IMR-90 (cell line): ENCODE measurements around the gene MYO9B. TPM values are rescaled to one million over a fixed set of nuclear protein-coding genes. Genes with fewer than 3 reads are reported as not detected.

Source experiments
- ATAC-seq: fragments of 200-7000 bp; cut with Tn5 transposase; 2 replicates; pipeline ENCODE4 v1.9.1; 2020; ENCODE audit warnings: low read depth, mild to moderate bottlenecking, moderate library complexity
- BruUV-seq: library from RNA; stranded (reverse); fragments of 400-500 nt; replicated peaks from 2 replicates; lab custom pipeline; 2021; lab: Mats Ljungman, UMichigan
- CTCF ChIA-PET: fragments of 300-600 bp; formaldehyde crosslinking; extraction: SDS; loops from one replicate; lab custom pipeline; 2021; ENCODE audit warnings: antibody characterized with exemption; lab: Yijun Ruan, JAX
- POLR2A ChIA-PET: fragments of 300-600 bp; sonication (Branson Sonifier 250); formaldehyde crosslinking; loops from one replicate; lab custom pipeline; 2022; ENCODE audit warnings: antibody characterized with exemption; ENCODE audit not compliant: unreplicated experiment; lab: Charles Lee
- DNase-seq: peaks from one replicate; pipeline ENCODE4 v3.0.0; 2013
- H2AFZ ChIP-seq: replicated peaks from 2 replicates; pipeline ENCODE3; 2013; ENCODE audit warnings: low read length, mild to moderate bottlenecking; ENCODE audit not compliant: poor library complexity
- H2AK5ac ChIP-seq: 2 replicates; pipeline ENCODE4 v1.6.1; 2013; ENCODE audit warnings: low read depth, low read length, inconsistent platforms
- H2AK9ac ChIP-seq: replicated peaks from 2 replicates; pipeline ENCODE3; 2013; ENCODE audit warnings: mild to moderate bottlenecking, low read depth, low read length, moderate library complexity; ENCODE audit not compliant: poor library complexity
- H2BK120ac ChIP-seq: 2 replicates; pipeline ENCODE4 v1.6.1; 2013; ENCODE audit warnings: low read depth, low read length, inconsistent platforms
- H2BK15ac ChIP-seq: 3 replicates; pipeline ENCODE4 v1.6.1; 2013; ENCODE audit warnings: low read depth, low read length, inconsistent platforms
- H2BK20ac ChIP-seq: 2 replicates; pipeline ENCODE4 v1.6.1; 2013; ENCODE audit warnings: low read depth, mild to moderate bottlenecking, inconsistent platforms, low read length, moderate library complexity
- H2BK5ac ChIP-seq: 2 replicates; pipeline ENCODE4 v1.6.1; 2013; ENCODE audit warnings: mild to moderate bottlenecking, low read depth, low read length, inconsistent platforms; ENCODE audit not compliant: poor library complexity, severe bottlenecking
- H3K14ac ChIP-seq: replicated peaks from 2 replicates; pipeline ENCODE4 v1.6.1; 2013; ENCODE audit warnings: low read depth, low read length, inconsistent platforms
- H3K18ac ChIP-seq: 2 replicates; pipeline ENCODE4 v1.6.1; 2013; ENCODE audit warnings: low read depth, low read length, control low read depth
- H3K23ac ChIP-seq: 2 replicates; pipeline ENCODE4 v1.6.1; 2013; ENCODE audit warnings: low read depth, low read length, inconsistent platforms
- H3K27ac ChIP-seq: 2 replicates; pipeline ENCODE4 v1.5.1; 2013; ENCODE audit warnings: mild to moderate bottlenecking, control low read depth, low read length; ENCODE audit not compliant: insufficient read depth
- H3K27me3 ChIP-seq: 2 replicates; pipeline ENCODE4 v1.6.1; 2013; ENCODE audit warnings: low read length; ENCODE audit not compliant: control insufficient read depth, insufficient read depth
- H3K36me3 ChIP-seq: 2 replicates; pipeline ENCODE4 v1.6.1; 2013; ENCODE audit warnings: low read length, mixed read lengths; ENCODE audit not compliant: control insufficient read depth, insufficient read depth
- H3K4ac ChIP-seq: 2 replicates; pipeline ENCODE4 v1.6.1; 2013; ENCODE audit warnings: low read depth, low read length, inconsistent platforms
- H3K4me1 ChIP-seq: 2 replicates; pipeline ENCODE4 v1.6.1; 2013; ENCODE audit warnings: low read length, mixed read lengths; ENCODE audit not compliant: control insufficient read depth, insufficient read depth
- H3K4me2 ChIP-seq: 2 replicates; pipeline ENCODE4 v1.6.1; 2013; ENCODE audit warnings: low read depth, mild to moderate bottlenecking, control low read depth, low read length, moderate library complexity
- H3K4me3 ChIP-seq: 2 replicates; pipeline ENCODE4 v1.5.1; 2013; ENCODE audit warnings: low read depth, mild to moderate bottlenecking, control low read depth, low read length, moderate library complexity; ENCODE audit not compliant: insufficient read depth
- H3K56ac ChIP-seq: 2 replicates; pipeline ENCODE4 v1.6.1; 2013; ENCODE audit warnings: low read length, inconsistent platforms; ENCODE audit not compliant: insufficient read depth; ENCODE audit errors: extremely low read depth
- H3K79me1 ChIP-seq, 2 experiments: 2 replicates each; pipeline ENCODE4 v1.6.1; 2013; ENCODE audit warnings: low read length in 2 of 2, inconsistent platforms in 1 of 2, low read depth in 1 of 2
- H3K9ac ChIP-seq: 2 replicates; pipeline ENCODE4 v1.6.1; 2013; ENCODE audit warnings: low read depth, low read length, control low read depth
- H3K9me1 ChIP-seq: 2 replicates; pipeline ENCODE4 v1.6.1; 2013; ENCODE audit warnings: low read length, inconsistent platforms; ENCODE audit not compliant: insufficient read depth
- H3K9me3 ChIP-seq: 2 replicates; pipeline ENCODE4 v1.6.1; 2013; ENCODE audit warnings: low read length; ENCODE audit not compliant: control insufficient read depth, insufficient read depth
- H4K20me1 ChIP-seq: 2 replicates; pipeline ENCODE4 v1.6.1; 2013; ENCODE audit warnings: low read length, inconsistent platforms; ENCODE audit not compliant: insufficient read depth
- H4K5ac ChIP-seq: 2 replicates; pipeline ENCODE4 v1.6.1; 2013; ENCODE audit warnings: mild to moderate bottlenecking, low read depth, low read length, control low read depth
- H4K8ac ChIP-seq, 2 experiments: 2 replicates each; pipeline ENCODE4 v1.6.1; 2013; ENCODE audit warnings: low read depth in 2 of 2, low read length in 2 of 2, control low read depth in 1 of 2, inconsistent platforms in 1 of 2
- H4K91ac ChIP-seq: 2 replicates; pipeline ENCODE4 v1.6.1; 2013; ENCODE audit warnings: low read depth, low read length, inconsistent platforms; ENCODE audit not compliant: insufficient read depth
- BHLHE40 ChIP-seq: fragments of 150-350 bp; IDR thresholded peaks from 2 replicates; pipeline ENCODE4 v1.6.1; 2016; ENCODE audit warnings: mild to moderate bottlenecking, low read depth, low read length
- CEBPB ChIP-seq: IDR thresholded peaks from 2 replicates; pipeline ENCODE4 v1.6.1; 2012; ENCODE audit warnings: low read depth, low read length, improper control_type of control experiment
- CHD1 ChIP-seq: IDR thresholded peaks from 2 replicates; pipeline ENCODE4 v1.6.1; 2012; ENCODE audit warnings: low read depth, low read length, improper control_type of control experiment
- ELK1 ChIP-seq: fragments of 150-350 bp; IDR thresholded peaks from 2 replicates; pipeline ENCODE4 v1.6.1; 2016; ENCODE audit warnings: low read depth, mild to moderate bottlenecking, low read length, moderate library complexity, borderline replicate concordance
- FOS ChIP-seq: fragments of 150-350 bp; IDR thresholded peaks from 2 replicates; pipeline ENCODE4 v1.6.1; 2016; ENCODE audit warnings: low read depth, low read length
- MAFK ChIP-seq: IDR thresholded peaks from 2 replicates; pipeline ENCODE4 v1.6.1; 2012; ENCODE audit warnings: low read depth, low read length, improper control_type of control experiment
- MAZ ChIP-seq: IDR thresholded peaks from 2 replicates; pipeline ENCODE4 v1.6.1; 2012; ENCODE audit warnings: low read depth, mild to moderate bottlenecking, low read length, improper control_type of control experiment, moderate library complexity, borderline replicate concordance
- MXI1 ChIP-seq: IDR thresholded peaks from 2 replicates; pipeline ENCODE4 v1.6.1; 2012; ENCODE audit warnings: low read depth, mild to moderate bottlenecking, low read length, moderate library complexity, borderline replicate concordance
- NFE2L2 ChIP-seq: fragments of 150-350 bp; IDR thresholded peaks from 2 replicates; pipeline ENCODE4 v1.6.1; 2016; ENCODE audit warnings: low read depth, mild to moderate bottlenecking, low read length
- POLR2A ChIP-seq: IDR thresholded peaks from 2 replicates; pipeline ENCODE4 v1.6.1; 2012; ENCODE audit warnings: mild to moderate bottlenecking, low read depth, low read length
- RAD21 ChIP-seq: IDR thresholded peaks from 2 replicates; pipeline ENCODE4 v1.6.1; 2012; ENCODE audit warnings: low read length, improper control_type of control experiment
- RCOR1 ChIP-seq: IDR thresholded peaks from 2 replicates; pipeline ENCODE4 v1.6.1; 2012; ENCODE audit warnings: mild to moderate bottlenecking, low read length, improper control_type of control experiment; ENCODE audit not compliant: insufficient replicate concordance
- RFX5 ChIP-seq: IDR thresholded peaks from 2 replicates; pipeline ENCODE4 v1.8.0; 2012; ENCODE audit warnings: low read depth, mild to moderate bottlenecking, low read length, moderate library complexity
- WGBS, 2 experiments: methylation state at CpG; one replicate each; pipeline versions ENCODE4 v1.1.5 to v1.1.7; 2013; ENCODE audit warnings: missing lambda C conversion rate in 2 of 2; ENCODE audit not compliant: insufficient read length in 1 of 2; ENCODE audit errors: extremely low coverage in 2 of 2; 5-methylcytosine and 5-hydroxymethylcytosine counted together
- dilution Hi-C: fragments of 300-500 bp; cut with HindIII; formaldehyde crosslinking; loops from one replicate; pipeline ENCODE4 v1.14.3; 2018; ENCODE audit warnings: low sequenced_read_pairs; ENCODE audit not compliant: unreplicated experiment
- in situ Hi-C: fragments of 300-500 bp; cut with MboI; formaldehyde crosslinking; loops from 3 replicates; pipeline ENCODE4 v1.14.3; 2019; ENCODE audit warnings: low sequenced_read_pairs, inconsistent platforms, mixed read lengths
- intact Hi-C: fragments of 100-400 bp; cut with micrococcal nuclease; formaldehyde crosslinking; loops from 2 replicates; pipeline ENCODE4 v1.10.0; 2022
- polyA plus RNA-seq, 3 experiments: library from polyadenylated mRNA; depleted of rRNA; stranded (reverse); fragments of >200 nt; gene quantifications; 2 replicates each; pipeline ENCODE4 v1.2.3, GENCODE V29; 2012; ENCODE audit warnings: low replicate concordance in 1 of 3
- total RNA-seq: library from RNA; depleted of rRNA; stranded (reverse); fragments of >200 nt; gene quantifications from 2 replicates; pipeline ENCODE4 v1.2.3, GENCODE V29; 2012
- TF ChIP-seq, protein P1 (sequence below): conservative IDR thresholded peaks from 2 replicates; pipeline ENCODE4 v1.5.1; 2012; ENCODE audit warnings: mild to moderate bottlenecking, low read depth, low read length, improper control_type of control experiment
- TF ChIP-seq, protein P2 (sequence below): fragments of 150-350 bp; IDR thresholded peaks from 2 replicates; pipeline ENCODE4 v1.6.1; 2017; ENCODE audit warnings: mild to moderate bottlenecking, antibody characterized with exemption, low read length, low read depth

MYO9B gene
- total and polyA plus RNA-seq, 2 of the 4 experiments (the other 2 are of a cell fraction): 61.8 to 77.8 TPM

GRCh38 chr19:17180997-17181702, 105.6 kb downstream of the MYO9B start:
- no peak overlapping the region for H3K18ac ChIP-seq
- no peaks in the 10 kb centered on the region for H3K4me1 ChIP-seq
- no peaks in the 10 kb centered on the region for H3K9me3 ChIP-seq
- no peak overlapping the region for H2BK120ac ChIP-seq
- ChIA-PET POLR2A (no interaction called here), CTCF (no interaction called here)
- H3K79me1 ChIP-seq: peaks cover 0 to 10% of the 10 kb centered on the region in 2 experiments; a peak in 2 of 4 replicates
- no peak overlapping the region for H3K27ac ChIP-seq
- DNase-seq: no peak
- H2AK5ac ChIP-seq: no peak overlapping the region
- H4K91ac ChIP-seq: no peak overlapping the region
- intact Hi-C loops: no loop called here
- BruUV-seq: no TSS peak
- no peak overlapping the region for H3K9ac ChIP-seq
- no peak overlapping the region for H3K4me3 ChIP-seq
- H2AK9ac ChIP-seq: no peak overlapping the region
- dilution Hi-C loops: no loop called here
- H2BK20ac ChIP-seq: no peak overlapping the region
- ATAC-seq: no peak
- no peak overlapping the region for H3K4me2 ChIP-seq
- no peaks in the 10 kb centered on the region for H3K27me3 ChIP-seq
- in situ Hi-C loops: no loop called here
- H4K20me1 ChIP-seq: peaks cover 4% of the 10 kb centered on the region; the same call in 1 of the 2 replicates
- H3K23ac ChIP-seq: no peak overlapping the region
- peak overlapping the region; percentile 21 for H2AFZ ChIP-seq
- no peak overlapping the region for H3K56ac ChIP-seq
- H4K5ac ChIP-seq: no peak overlapping the region
- H3K36me3 ChIP-seq: peaks cover 67% of the 10 kb centered on the region
- no peak overlapping the region for H4K8ac ChIP-seq
- no peak overlapping the region for H3K4ac ChIP-seq
- no peaks in the 10 kb centered on the region for H3K9me1 ChIP-seq
- H2BK5ac ChIP-seq: no peak overlapping the region
- TF ChIP-seq RAD21 (no peak), ELK1 (no peak), MAFK (no peak), MXI1 (no peak), BHLHE40 (no peak), MAZ (no peak), CHD1 (no peak), FOS (no peak), RFX5 (no peak), NFE2L2 (no peak), CEBPB (no peak), POLR2A (no peak), RCOR1 (no peak)
- TF ChIP-seq, protein P1, sequence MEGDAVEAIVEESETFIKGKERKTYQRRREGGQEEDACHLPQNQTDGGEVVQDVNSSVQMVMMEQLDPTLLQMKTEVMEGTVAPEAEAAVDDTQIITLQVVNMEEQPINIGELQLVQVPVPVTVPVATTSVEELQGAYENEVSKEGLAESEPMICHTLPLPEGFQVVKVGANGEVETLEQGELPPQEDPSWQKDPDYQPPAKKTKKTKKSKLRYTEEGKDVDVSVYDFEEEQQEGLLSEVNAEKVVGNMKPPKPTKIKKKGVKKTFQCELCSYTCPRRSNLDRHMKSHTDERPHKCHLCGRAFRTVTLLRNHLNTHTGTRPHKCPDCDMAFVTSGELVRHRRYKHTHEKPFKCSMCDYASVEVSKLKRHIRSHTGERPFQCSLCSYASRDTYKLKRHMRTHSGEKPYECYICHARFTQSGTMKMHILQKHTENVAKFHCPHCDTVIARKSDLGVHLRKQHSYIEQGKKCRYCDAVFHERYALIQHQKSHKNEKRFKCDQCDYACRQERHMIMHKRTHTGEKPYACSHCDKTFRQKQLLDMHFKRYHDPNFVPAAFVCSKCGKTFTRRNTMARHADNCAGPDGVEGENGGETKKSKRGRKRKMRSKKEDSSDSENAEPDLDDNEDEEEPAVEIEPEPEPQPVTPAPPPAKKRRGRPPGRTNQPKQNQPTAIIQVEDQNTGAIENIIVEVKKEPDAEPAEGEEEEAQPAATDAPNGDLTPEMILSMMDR: no peak
- TF ChIP-seq, protein P2, sequence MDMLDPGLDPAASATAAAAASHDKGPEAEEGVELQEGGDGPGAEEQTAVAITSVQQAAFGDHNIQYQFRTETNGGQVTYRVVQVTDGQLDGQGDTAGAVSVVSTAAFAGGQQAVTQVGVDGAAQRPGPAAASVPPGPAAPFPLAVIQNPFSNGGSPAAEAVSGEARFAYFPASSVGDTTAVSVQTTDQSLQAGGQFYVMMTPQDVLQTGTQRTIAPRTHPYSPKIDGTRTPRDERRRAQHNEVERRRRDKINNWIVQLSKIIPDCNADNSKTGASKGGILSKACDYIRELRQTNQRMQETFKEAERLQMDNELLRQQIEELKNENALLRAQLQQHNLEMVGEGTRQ: no peak
- H2BK15ac ChIP-seq: no peak overlapping the region
- WGBS, 2 experiments: 66% methylated on average over 9 of the region's 22 CpGs; no CpG with 5 or more reads in 1 of the 2 experiments
- no peak overlapping the region for H3K14ac ChIP-seq
